HG03565 (cell line): ENCODE data around the gene FEZF2.

Experiments
- ATAC-seq: cut with Tn5 transposase; IDR thresholded peaks from one replicate; pipeline ENCODE4 v1.9.1; 2021; ENCODE audit warnings: mild to moderate bottlenecking, moderate library complexity; ENCODE audit not compliant: unreplicated experiment

The FEZF2 gene

GRCh38 chr3:62332835-62333244 is 40.5 kb downstream of the FEZF2 start:
- ATAC-seq: no peak

- no peak for ATAC-seq
Measured at GRCh38 chr3:62332017-62332416, 41.3 kb downstream of the FEZF2 start.

GRCh38 chr3:62329971-62330370 is 43.4 kb downstream of the FEZF2 start:
- no peak for ATAC-seq

GRCh38 chr3:62325896-62326295 is 47.5 kb downstream of the FEZF2 start:
- no peak for ATAC-seq

GRCh38 chr3:62323241-62323640 is 50.1 kb downstream of the FEZF2 start:
- ATAC-seq: no peak
